ENCODE data around the gene DDX23.

Gene DDX23

DNA sequence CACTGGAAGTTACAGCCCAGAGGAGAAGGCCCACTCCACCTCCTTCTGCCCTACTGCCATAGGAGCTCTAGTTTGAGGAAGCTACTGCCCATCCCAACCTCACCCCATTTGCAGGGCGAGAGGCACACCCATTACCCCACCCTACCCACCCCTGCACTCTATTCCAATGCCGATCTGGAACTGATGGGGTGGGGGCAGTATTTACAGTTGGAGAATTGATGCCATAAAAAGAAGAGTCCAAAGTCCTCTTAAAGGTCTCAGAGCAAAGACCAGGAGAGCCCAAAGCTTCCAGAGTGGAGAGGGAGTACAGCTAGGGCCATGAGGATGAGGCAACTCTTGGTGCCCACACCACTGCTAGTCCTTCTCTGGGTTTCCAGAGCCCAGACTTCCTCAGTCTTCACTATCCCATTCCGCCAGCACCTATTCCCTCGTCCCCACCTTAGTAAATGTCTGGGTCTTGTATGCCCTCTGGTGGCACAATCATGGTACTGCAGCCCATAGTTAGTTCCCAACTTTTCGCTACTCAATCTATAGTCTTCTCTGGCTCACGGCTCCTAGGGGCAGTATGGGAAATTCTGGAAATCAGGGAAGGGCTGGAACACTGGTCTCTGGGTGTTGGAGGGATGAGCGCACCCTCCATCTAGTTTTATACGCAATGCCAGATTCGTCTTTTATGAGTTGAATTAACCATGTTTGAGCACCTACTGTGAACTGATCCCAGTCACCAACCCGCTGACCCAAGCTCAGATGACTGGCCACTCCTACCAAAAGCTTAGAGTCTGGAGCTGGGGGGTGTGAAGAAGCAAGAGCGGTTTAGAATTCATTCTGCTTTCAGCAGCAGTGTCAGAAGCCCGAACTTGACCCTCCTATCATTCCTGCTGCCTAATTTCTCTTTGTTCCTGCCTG, 56.2 kb downstream of the DDX23 start:
- DNase-seq (ENCODE audit: low read depth), result no peak

- no peak for DNase-seq (ENCODE audit: low read depth)
These were observed 57.1 kb downstream of the DDX23 start for GRCh38 chr12:48794870-48795269.

DNA sequence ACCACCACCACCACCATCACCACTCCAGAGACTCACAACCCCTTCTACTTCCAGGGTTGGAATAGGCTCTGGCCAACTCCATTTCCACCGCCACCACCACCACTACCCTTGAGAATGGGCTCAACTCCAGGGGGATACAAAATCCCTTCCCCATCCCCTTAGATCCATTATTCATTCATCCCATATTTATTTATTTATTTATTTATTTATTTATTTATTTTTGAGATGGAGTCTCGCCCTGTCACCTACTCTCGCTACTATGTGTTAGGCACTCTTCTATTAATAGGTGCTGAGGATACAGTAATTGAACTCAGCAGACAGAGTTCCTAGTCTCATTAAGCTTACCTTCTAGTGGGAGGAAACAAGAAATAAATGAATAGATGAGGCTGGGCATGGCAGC, 58.3 kb downstream of the DDX23 start:
- DNase-seq (ENCODE audit: low read depth), result no peak

DNA sequence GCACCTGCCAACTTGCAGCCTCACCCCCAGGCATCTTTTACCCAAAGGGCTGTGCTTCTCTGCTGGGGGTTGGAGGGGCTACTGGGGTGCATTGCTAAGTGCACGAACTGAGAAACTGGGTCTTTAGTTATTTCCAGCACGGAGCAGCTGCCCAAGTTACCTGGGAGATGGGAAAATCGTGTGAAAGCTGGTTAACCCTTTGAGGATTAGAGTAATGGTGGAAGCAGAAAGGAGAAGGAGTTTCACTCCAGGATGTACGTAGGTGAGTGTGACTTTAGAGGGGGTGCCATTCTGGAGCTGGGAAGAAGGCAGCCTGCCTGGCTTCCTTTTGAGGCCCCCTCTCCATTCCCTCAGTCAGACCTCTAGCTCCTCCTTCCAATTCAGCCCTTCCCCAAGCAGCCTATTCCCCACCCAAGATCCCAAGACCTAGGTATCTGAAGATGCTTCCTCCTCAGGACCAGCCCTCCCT, 62.1 kb downstream of the DDX23 start:
- DNase-seq (ENCODE audit: low read depth), result no peak

- DNase-seq (ENCODE audit: low read depth), result no peak
These were observed 62.8 kb downstream of the DDX23 start, which contains the start of gene ADCY6 for GRCh38 chr12:48788854-48789775. ADCY6 (minus strand) TSS chr12:48789089; CDS start chr12:48783434, 5,655 bp downstream.

DNA sequence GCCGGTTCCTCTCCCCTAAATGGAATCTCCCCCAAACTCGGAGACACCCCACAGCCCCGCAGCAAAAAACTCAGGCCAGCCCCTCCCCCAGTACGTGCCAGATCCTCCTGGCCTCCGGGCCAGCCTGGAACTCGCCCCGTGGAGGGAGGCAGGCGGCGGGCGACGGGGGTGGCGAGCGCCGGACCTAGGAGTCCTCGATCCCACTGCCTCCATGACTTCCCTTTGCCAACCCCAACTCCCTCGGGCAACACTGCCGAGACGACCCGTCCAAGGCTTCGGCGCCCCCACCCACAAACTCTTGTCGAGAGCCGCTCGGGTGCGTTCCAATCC, 63.5 kb downstream of the DDX23 start:
- DNase-seq (ENCODE audit: low read depth), result no peak

- DNase-seq (ENCODE audit: low read depth), result no peak
These were observed 64.0 kb downstream of the DDX23 start for GRCh38 chr12:48787791-48788523.

- DNase-seq (ENCODE audit: low read depth), result no peak
These were observed 65.1 kb downstream of the DDX23 start for GRCh38 chr12:48786591-48787544.

GRCh38 chr12:48783432-48783831, 68.5 kb downstream of the DDX23 start:
- DNase-seq (ENCODE audit: low read depth), result no peak

DNA sequence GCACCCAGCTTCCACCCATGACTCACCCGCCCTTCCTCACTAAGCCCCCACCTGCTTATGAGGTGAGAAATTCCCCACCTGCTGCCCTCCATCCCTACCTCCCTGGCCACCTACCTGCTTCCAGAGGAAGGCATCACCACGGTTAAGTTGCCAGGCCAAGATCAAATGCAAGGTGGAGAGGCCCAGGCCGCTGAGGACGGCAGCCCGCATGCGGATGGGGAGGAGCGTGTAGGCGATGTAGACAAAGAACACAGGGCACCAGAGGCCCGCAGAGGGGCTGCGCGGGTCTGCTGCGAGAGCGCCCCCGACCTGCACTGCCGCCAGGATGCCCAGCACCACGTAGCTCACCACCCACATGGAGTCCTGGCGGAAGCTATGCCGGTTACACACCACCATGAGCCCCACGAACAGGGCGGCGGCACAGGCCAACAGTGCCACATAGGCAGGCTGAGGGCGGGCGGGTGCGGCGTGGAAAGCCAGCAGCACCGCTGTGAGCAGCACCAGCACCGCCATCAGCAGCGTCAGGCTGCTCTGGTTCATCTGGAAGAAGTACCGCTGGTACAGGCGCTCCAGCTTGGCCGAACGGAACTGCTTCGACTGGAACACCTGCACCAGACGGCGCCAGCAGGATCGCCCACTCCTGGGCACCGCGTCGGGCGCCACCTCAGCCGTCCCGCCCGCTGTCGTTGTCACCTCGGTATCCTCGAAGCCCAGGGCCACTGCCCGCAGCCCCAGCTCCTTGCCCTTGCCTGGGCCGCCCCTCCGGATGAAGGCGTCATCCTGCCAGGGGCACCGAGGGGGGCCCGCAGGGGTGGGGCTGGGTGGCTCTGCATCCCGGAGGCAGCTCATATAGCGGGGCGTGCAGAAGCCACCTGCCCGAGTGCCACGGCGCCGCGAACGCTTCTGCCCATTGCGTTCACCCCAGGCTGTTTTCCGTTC, 69.2 kb downstream of the DDX23 start:
- DNase-seq (ENCODE audit: low read depth), result no peak

DNA sequence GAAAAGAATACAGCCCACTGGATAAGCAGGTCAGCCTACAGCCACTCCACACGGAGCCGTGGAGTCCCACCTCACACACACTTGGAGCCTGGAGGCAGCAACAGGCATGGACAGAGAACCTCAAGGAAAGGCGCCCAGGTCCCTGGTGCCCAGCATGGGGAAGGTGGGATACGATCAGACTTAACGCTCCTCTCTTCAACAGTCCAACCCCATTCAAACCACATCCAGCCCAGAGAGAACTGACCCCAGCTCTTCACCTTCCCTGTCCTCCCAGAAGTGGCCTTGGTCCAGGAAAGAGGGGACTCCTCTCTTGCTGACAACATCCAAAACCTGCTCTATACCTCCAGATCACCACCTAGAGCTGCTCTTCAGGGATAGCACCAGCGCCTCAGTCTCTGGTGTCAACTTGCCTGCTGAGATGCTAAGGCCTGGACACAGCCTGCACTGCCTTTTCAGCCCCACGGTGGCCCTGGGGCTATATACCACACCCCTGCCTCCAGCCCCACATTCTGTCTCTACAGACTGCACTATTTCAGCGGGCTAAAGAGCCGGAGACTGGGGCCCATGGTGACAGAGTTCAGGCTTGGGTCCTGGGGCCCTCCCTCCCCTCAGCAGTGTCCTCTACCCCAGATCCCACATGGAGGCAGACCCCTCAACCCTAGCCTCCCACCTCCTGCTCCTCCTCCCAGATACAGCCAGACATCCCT, 70.1 kb downstream of the DDX23 start:
- DNase-seq (ENCODE audit: low read depth), result no peak

DNA sequence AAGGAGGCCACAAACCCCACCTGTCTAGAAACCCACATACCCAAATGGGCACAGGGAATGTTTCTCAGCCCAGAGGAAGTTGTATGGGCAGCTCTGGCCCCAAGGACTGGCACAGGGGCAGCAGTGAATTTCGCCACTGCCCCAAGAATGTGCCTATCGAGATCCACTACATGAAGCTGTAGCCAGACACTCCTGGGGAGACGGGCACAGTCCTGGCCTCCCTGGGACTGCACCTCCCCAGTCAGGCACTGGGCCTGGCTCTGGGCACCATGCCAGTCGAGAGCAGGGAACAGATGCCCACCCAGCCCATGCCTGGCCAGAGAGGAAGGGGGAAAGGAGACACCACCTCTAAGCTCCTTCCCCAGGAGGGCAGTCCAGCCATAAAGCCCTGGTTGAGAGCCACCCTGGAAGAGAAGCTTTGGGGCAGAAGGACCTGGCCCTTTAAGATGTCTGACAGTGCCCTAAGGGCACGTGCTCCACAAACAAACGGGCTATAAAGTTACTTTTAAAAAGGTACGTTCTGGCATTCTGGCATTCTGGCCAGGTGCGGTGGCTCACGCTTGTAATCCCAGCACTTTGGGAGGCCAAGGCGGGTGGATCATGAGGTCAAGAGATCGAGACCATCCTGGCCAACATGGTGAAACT, 71.5 kb downstream of the DDX23 start:
- no peak for DNase-seq (ENCODE audit: low read depth)

DNA sequence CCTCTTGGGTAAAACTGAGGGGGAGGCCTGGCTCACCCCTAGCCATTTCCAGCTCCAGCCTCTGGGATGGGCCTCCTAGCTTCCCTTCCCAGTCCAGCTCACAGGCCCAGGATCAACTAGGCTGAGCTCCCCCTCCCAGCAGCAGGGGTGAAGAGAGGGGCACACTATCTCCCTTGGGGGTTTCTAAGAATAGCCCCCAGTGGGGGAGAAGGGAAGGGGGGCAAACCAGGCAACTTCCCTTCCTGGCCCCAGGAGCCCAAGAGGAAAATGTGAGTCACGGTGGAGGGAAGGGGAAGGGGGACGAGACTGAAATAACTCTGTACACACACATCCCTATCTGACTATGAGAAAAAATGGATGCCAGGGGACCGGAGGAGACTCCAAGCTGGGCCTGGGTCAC, 72.1 kb downstream of the DDX23 start:
- no peak for DNase-seq (ENCODE audit: low read depth)
